ENCODE data around the gene IGFBP1. TPM values are rescaled to one million over a fixed set of nuclear protein-coding genes. Genes with fewer than 3 reads are reported as not detected.

The IGFBP1 gene
- total RNA-seq, 1 donor, result 4.0 TPM

DNA sequence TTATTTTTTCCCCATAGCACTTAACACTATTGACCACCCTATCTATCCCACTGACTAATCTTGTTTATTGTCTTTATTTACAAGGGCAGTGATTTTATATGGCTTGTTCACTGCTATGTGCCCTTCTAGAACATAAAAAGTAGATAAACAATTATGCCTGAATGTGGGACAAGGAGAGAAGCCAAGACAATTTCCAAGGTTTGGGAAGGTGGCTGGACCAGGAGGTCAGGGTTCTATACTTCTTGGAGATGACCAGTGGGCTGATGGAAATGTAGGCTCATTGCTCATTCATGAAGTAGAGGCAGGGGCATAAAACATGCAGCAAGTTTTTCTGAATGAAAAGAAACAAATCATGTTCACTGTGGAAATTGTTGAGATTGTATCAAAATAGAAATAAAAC lies 21.3 kb downstream of the IGFBP1 start:
- no peak overlapping the region for H3K27ac ChIP-seq (ENCODE audit: low read depth, low read length)
- no peaks in the 10 kb centered on the region for H3K79me2 ChIP-seq (ENCODE audit: insufficient read depth, low read length)
- no peaks in the 10 kb centered on the region for H4K20me1 ChIP-seq (ENCODE audit: insufficient read depth, low read length)
- TF ChIP-seq, protein P1, sequence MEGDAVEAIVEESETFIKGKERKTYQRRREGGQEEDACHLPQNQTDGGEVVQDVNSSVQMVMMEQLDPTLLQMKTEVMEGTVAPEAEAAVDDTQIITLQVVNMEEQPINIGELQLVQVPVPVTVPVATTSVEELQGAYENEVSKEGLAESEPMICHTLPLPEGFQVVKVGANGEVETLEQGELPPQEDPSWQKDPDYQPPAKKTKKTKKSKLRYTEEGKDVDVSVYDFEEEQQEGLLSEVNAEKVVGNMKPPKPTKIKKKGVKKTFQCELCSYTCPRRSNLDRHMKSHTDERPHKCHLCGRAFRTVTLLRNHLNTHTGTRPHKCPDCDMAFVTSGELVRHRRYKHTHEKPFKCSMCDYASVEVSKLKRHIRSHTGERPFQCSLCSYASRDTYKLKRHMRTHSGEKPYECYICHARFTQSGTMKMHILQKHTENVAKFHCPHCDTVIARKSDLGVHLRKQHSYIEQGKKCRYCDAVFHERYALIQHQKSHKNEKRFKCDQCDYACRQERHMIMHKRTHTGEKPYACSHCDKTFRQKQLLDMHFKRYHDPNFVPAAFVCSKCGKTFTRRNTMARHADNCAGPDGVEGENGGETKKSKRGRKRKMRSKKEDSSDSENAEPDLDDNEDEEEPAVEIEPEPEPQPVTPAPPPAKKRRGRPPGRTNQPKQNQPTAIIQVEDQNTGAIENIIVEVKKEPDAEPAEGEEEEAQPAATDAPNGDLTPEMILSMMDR (IDR thresholded peaks at IDR 0.05; ENCODE audit: extremely low read depth, low read depth, low read length), result no peak
- H3K27me3 ChIP-seq (ENCODE audit: insufficient read depth, low read length), result no peaks in the 10 kb centered on the region
- H3K36me3 ChIP-seq (ENCODE audit: insufficient read depth, low read length), result peaks cover 29% of the 10 kb centered on the region
- H3K4me1 ChIP-seq (ENCODE audit: insufficient read depth, low read length), result no peaks in the 10 kb centered on the region
- no peak for DNase-seq (ENCODE audit: insufficient read length, low spot score, missing footprints)
- H2AFZ ChIP-seq (ENCODE audit: low read length), result no peak overlapping the region
- H3K4me2 ChIP-seq (ENCODE audit: insufficient read depth, low read length), result no peak overlapping the region
- no peaks in the 10 kb centered on the region for H3K9me3 ChIP-seq (ENCODE audit: low read depth, low read length)
- no peak overlapping the region for H3K4me3 ChIP-seq (ENCODE audit: insufficient read depth, low read length)

DNA sequence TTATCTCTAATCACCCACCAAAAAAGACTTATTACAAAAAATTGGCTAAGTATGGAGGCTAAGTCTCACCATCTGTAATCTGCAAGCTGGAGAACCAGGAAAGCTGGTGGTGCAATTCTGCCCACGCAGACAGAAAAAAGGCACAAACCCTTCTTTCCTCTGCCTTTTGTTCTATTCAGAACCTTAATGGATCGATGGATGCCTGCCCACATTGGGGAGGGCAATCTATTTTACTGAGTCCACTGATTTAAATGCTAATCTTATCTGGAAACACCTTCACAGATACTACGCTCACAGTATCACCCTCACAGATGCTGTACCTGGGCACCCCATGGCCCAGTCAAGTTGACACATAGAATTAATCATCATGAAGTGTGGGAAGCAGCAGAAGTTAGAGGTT lies 22.6 kb downstream of the IGFBP1 start:
- Histone ChIP-seq H3K79me2 (ENCODE audit: insufficient read depth, low read length) (no peaks in the 10 kb centered on the region), H3K4me3 (ENCODE audit: insufficient read depth, low read length) (no peak overlapping the region), H3K4me2 (ENCODE audit: insufficient read depth, low read length) (no peak overlapping the region), H2AFZ (ENCODE audit: low read length) (no peak overlapping the region), H3K4me1 (ENCODE audit: insufficient read depth, low read length) (no peaks in the 10 kb centered on the region), H4K20me1 (ENCODE audit: insufficient read depth, low read length) (peaks cover 9% of the 10 kb centered on the region), H3K9me3 (ENCODE audit: low read depth, low read length) (no peaks in the 10 kb centered on the region), H3K36me3 (ENCODE audit: insufficient read depth, low read length) (peaks cover 42% of the 10 kb centered on the region), H3K27me3 (ENCODE audit: insufficient read depth, low read length) (no peaks in the 10 kb centered on the region), H3K27ac (ENCODE audit: low read depth, low read length) (no peak overlapping the region)
- TF ChIP-seq, protein P1 (IDR thresholded peaks at IDR 0.05; ENCODE audit: extremely low read depth, low read depth, low read length), result no peak
- DNase-seq (ENCODE audit: insufficient read length, low spot score, missing footprints), result no peak

DNA sequence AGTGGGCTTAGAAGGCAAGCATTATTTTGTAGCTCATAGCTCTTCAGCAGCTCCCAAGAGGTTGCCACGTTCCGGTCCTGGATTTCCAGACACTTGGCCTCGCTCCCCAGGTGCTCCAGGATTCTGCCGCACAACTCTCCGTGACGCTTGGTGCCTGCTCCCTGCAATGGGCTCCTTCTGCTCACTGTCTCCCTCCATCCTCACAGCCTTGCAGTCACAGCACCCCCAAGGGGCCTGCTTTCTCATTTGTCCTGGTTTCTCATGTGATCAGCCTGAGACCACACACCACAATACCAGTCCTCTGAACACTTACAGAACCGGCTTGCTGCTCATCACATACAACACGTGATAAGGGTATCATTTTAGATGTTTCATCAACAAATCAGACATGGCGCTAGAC lies 23.0 kb downstream of the IGFBP1 start:
- DNase-seq (ENCODE audit: insufficient read length, low spot score, missing footprints), result no peak

DNA sequence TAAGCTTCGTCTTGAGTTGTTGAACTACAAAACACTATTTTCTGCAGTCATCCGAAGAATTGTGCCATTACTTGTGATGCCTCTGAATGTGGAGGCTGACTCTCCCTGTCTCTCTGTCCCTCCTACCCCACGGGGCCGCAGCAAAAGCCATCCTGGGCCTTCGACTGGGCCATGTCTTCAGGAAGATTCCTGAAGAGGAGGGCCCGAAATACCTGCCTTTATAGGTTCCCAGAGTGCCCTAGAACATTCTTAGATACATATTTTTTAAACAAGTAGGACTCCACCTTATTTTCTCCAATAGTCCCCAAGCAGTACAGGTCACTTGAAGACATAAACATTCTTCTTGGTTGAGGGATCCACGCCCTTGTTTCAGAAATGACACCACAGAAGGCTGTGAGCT lies 24.7 kb downstream of the IGFBP1 start:
- H3K4me1 ChIP-seq (ENCODE audit: insufficient read depth, low read length), result peaks cover 3% of the 10 kb centered on the region
- peaks cover 62% of the 10 kb centered on the region for H3K36me3 ChIP-seq (ENCODE audit: insufficient read depth, low read length)
- no peak overlapping the region for H3K27ac ChIP-seq (ENCODE audit: low read depth, low read length)
- no peak overlapping the region for H3K4me3 ChIP-seq (ENCODE audit: insufficient read depth, low read length)
- H2AFZ ChIP-seq (ENCODE audit: low read length), result no peak overlapping the region
- no peak for DNase-seq (ENCODE audit: insufficient read length, low spot score, missing footprints)
- H3K27me3 ChIP-seq (ENCODE audit: insufficient read depth, low read length), result no peaks in the 10 kb centered on the region
- H3K4me2 ChIP-seq (ENCODE audit: insufficient read depth, low read length), result no peak overlapping the region
- peaks cover 3% of the 10 kb centered on the region for H3K79me2 ChIP-seq (ENCODE audit: insufficient read depth, low read length)
- TF ChIP-seq, protein P1 (IDR thresholded peaks at IDR 0.05; ENCODE audit: extremely low read depth, low read depth, low read length), result no peak
- H4K20me1 ChIP-seq (ENCODE audit: insufficient read depth, low read length), result peaks cover 27% of the 10 kb centered on the region
- no peaks in the 10 kb centered on the region for H3K9me3 ChIP-seq (ENCODE audit: low read depth, low read length)

More for the DNA sequence above, 23.0 kb downstream of the IGFBP1 start:
- H3K27ac ChIP-seq (ENCODE audit: low read depth, low read length), result no peak overlapping the region
- H3K4me1 ChIP-seq (ENCODE audit: insufficient read depth, low read length), result no peaks in the 10 kb centered on the region
- TF ChIP-seq, protein P1 (IDR thresholded peaks at IDR 0.05; ENCODE audit: extremely low read depth, low read depth, low read length), result no peak
- no peaks in the 10 kb centered on the region for H3K27me3 ChIP-seq (ENCODE audit: insufficient read depth, low read length)
- no peak overlapping the region for H3K4me3 ChIP-seq (ENCODE audit: insufficient read depth, low read length)
- H3K4me2 ChIP-seq (ENCODE audit: insufficient read depth, low read length), result no peak overlapping the region
- no peaks in the 10 kb centered on the region for H3K9me3 ChIP-seq (ENCODE audit: low read depth, low read length)
- H2AFZ ChIP-seq (ENCODE audit: low read length), result no peak overlapping the region
- peaks cover 13% of the 10 kb centered on the region for H4K20me1 ChIP-seq (ENCODE audit: insufficient read depth, low read length)
- H3K79me2 ChIP-seq (ENCODE audit: insufficient read depth, low read length), result no peaks in the 10 kb centered on the region
- H3K36me3 ChIP-seq (ENCODE audit: insufficient read depth, low read length), result peaks cover 47% of the 10 kb centered on the region
